ENCODE data around the gene SFT2D1. TPM values are rescaled to one million over a fixed set of nuclear protein-coding genes. Genes with fewer than 3 reads are reported as not detected.

SFT2D1 gene
- total and polyA plus RNA-seq, 9 of the 15 experiments (the other 6 are each of a cell fraction or from before 2014, with no cell fraction given) = 54.4 to 140 (median 74.6) TPM

DNA sequence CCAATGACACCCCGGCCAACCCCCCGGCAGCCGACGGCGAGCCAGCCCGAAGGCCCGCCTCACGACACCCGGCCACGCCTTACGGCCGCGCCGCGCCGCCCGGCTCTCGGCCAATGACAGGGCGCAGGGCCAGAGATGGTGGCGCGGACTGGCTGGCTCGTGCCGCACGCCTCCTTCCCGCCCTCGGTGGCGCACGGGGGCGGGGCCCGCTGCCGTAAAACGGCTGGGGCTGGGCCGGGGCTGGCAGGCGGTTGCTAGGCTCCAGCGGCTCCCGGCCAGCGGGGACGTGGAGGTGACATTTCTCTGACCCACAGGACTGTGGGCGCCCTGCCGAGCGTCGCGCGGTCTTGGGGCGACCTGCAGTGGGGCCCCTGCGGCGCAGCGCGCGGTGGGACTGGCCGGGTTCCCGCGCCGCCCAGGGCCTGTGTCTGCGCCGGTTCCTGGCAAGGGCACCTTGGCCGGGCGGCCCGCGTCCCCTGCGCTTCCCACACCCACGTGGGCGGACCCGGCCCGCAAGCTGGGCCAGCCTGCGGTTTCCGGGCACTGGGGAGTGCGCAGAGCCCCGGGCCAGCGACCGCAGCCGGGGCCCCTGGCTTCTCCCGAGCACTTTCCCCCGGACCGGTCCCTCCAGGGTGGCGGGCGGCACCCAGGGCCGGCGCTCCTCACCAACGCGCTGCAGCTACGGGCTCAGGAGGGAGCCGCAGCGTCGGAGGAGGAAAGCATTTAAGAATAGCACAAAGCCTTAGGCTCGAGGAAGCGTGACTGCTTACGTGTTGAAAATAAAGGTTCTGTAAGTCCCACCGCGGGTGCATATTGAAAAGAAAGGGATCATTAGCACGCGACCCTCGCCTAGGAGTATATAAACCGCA is 40.8 kb upstream of the SFT2D1 start, which contains the start of gene MPC1 (continued):
- TF ChIP-seq, protein P1, sequence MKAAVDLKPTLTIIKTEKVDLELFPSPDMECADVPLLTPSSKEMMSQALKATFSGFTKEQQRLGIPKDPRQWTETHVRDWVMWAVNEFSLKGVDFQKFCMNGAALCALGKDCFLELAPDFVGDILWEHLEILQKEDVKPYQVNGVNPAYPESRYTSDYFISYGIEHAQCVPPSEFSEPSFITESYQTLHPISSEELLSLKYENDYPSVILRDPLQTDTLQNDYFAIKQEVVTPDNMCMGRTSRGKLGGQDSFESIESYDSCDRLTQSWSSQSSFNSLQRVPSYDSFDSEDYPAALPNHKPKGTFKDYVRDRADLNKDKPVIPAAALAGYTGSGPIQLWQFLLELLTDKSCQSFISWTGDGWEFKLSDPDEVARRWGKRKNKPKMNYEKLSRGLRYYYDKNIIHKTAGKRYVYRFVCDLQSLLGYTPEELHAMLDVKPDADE (conservative IDR thresholded peaks at IDR 0.05; ENCODE audit: control insufficient read depth, low read depth, low read length) = no peak; the same call in 1 of the 2 replicates
- TF ChIP-seq NFRKB (IDR thresholded peaks at IDR 0.05; ENCODE audit: low read depth) (no peak), KLF1 (tag; IDR thresholded peaks at IDR 0.05) (0 out of 2 replicates have a peak, but pooled peaks have one; percentile 55), FOXJ2 (tag; IDR thresholded peaks at IDR 0.05) (peak; percentile 3; the same call in 1 of the 2 replicates), FOXM1 (IDR thresholded peaks at IDR 0.05; ENCODE audit: low read depth) (no peak), FOXM1 (CRISPR knock-in tag; IDR thresholded peaks at IDR 0.05; ENCODE audit: low read depth) (peak; percentile 81), ZFPM2 (CRISPR knock-in tag; IDR thresholded peaks at IDR 0.05) (no peak), PHB2 (IDR thresholded peaks at IDR 0.05; ENCODE audit: low read depth) (no peak), RBM15 (IDR thresholded peaks at IDR 0.05; ENCODE audit: insufficient read depth, low read length) (no peak), MNT (conservative IDR thresholded peaks at IDR 0.05) (peak; percentile 81 to 94), ZNF143 (CRISPR knock-in tag; IDR thresholded peaks at IDR 0.05) (no peak), DPF2 (IDR thresholded peaks at IDR 0.05) (no peak), GABPA (tag; conservative IDR thresholded peaks at IDR 0.05; ENCODE audit: low read depth) (peak; percentile 64), GATAD2B (IDR thresholded peaks at IDR 0.05; ENCODE audit: borderline replicate concordance) (peak; percentile 86), ZNF518B (CRISPR knock-in tag; IDR thresholded peaks at IDR 0.05) (no peak), FIP1L1 (IDR thresholded peaks at IDR 0.05; ENCODE audit: low read depth, low read length, poor library complexity, severe bottlenecking) (peak; percentile 53), MTA1 (IDR thresholded peaks at IDR 0.05; ENCODE audit: borderline replicate concordance) (no peak)
